HG02571 (cell line): ENCODE data around the gene CLASP2.
A peak's percentile ranks its signal among the peaks of the same experiment; 100 is the strongest.
"Not testable (repeated sequence)": the region's sequence is repeated elsewhere in the genome, so short reads cannot be mapped to it uniquely, and the experiment has no call there.

Experiments
- ATAC-seq: cut with Tn5 transposase; IDR thresholded peaks from one replicate; pipeline ENCODE4 v1.9.1; 2021; ENCODE audit warnings: mild to moderate bottlenecking, moderate library complexity; ENCODE audit not compliant: unreplicated experiment

Gene CLASP2

DNA sequence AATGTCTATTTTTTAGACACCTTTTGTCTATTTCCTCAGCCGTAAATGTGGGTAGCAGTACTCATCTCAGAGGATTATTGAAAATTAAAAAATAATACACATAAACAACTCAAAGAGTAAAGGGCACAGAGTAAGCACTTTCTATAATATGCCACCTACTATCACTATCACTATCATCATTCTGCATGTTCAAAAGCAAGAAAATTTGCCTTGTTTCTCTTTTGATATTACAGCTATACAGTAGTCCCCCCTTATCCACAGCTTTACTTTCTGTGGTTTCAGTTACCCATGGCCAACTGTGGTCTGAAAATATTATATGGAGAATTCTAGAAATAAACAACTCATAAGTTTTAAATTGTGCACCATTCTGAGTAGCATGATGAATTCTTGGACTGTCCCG is 27.7 kb downstream of the CLASP2 start:
- no peak for ATAC-seq

DNA sequence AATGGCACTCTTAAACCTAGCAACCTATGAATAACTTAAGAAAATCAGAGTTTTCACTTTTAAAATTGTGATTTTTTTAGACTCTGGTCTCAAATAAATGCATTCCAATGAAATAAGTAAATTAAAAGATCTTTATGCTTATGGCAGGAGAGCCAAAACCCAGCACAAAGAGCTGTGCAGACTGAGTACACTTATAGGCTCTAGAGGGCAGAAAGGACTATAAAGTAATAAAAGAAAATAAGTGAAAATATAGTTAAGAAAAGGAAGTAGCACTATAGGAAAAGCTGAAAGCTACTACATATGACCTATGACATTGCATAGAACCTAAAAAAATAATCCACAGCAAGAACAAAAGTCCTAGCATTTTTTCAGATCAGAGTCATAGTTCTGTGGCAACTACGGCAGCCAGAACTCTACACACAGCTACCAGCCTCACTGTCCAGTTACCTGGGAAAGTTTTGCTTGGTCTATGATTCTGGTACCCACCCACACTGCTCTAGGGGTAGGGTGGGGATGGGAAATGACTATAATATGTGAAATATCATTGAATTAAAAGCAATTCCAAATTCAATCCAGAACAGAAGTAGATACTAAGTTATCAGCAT is 30.5 kb downstream of the CLASP2 start:
- ATAC-seq: no peak

DNA sequence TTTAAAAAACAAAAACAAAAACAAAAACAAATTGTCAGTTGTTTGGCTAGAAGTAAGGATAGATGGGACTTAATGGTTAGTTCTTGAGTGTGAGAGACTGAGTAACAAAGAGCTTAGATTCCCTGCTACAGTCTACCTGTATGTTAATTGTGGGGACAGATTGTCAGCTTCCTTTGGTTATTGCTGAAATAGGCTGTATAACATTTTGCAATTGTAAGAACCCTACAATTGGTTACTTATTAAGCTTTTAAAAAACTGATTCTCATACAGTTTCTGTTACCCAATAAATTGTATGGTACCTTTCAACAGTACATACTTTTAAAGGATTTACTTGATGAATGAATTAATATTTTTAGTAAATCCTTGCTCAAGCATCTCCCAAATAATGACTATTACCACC is 35.3 kb downstream of the CLASP2 start:
- ATAC-seq: no peak

DNA sequence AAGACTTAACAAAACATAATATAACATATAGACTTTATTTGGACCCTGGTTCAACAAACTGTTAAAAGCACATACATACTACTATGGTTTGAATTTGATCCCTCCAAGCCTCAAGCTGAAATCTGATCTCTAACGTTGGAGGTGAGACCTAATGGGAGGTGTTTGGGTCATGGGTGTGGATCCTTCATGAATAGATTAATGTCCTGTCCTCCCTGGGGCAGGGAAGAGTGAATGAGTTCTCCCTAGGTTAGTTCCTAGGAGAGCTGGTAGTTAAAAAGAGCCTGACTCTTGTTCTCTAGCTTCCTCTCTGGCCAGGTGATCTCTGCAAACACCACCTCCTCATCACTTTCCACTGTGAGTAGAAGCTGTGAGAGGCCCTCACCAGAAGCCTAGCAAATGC is 36.4 kb downstream of the CLASP2 start:
- no peak for ATAC-seq

DNA sequence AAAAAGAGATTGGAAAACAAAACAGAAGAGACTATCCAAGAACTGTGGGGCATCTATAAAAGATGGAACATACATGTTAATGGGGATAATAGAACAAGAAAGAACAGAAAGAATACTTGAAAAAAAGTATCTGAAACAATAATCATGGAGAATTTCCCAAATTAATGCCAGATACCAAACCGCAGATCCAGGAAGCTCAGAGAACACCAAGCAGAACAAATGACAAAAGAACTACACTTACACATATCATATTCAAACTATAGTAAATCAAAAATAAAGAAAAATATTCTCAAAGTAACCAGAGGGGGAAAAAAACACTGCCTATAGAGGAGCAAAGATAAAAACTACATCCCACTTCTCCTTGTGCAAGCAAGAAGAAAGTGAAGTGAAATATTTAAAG is 40.0 kb downstream of the CLASP2 start:
- ATAC-seq: no peak

DNA sequence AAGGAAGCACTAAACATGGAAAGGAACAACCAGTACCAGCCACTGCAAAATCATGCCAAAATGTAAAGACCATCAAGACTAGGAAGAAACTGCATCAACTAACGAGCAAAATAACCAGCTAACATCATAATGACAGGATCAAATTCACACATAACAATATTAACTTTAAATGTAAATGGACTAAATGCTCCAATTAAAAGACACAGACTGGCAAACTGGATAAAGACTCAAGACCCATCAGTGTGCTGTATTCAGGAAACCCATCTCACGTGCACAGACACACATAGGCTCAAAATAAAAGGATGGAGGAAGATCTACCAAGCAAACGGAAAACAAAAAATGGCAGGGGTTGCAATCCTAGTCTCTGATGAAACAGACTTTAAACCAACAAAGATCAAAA is 44.6 kb downstream of the CLASP2 start:
- ATAC-seq: not testable (repeated sequence)

DNA sequence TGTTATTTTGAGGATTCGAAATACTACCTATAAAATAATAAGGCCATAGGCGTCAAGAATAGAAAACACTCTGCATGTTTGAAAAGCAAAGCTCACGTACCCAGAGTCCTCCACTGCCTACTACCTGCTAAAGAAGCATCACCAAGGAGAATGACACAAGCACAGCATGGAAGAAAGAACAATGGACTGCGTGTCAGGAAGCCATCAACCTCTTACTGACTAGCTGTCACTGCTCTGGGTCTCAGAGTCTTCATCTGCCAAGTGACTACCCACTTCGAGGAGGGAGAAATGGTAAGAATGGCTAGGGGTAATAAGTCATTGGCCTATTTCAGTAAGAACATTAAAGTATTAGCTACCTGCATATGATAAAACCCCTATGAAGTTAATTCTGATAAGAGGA is 49.4 kb downstream of the CLASP2 start:
- no peak for ATAC-seq

DNA sequence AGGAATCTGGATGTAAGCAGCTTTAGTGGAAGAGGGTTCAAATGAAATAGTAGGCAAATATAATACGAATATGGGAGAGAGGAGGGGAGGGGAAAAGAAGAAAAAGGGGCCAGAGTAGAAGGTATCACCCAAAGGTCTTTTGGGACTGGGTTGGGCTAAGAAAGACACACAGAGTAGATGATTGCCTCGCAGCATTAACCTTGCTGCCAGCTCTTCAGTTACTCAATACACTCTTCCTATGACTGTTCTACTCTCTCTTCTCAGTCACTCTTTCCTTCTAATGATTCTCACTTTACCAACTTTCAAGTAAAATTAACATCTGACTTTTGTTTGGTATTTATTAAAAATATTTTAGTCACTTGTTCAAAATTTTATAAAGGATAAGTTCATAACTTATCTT is 52.8 kb downstream of the CLASP2 start:
- ATAC-seq: no peak

DNA sequence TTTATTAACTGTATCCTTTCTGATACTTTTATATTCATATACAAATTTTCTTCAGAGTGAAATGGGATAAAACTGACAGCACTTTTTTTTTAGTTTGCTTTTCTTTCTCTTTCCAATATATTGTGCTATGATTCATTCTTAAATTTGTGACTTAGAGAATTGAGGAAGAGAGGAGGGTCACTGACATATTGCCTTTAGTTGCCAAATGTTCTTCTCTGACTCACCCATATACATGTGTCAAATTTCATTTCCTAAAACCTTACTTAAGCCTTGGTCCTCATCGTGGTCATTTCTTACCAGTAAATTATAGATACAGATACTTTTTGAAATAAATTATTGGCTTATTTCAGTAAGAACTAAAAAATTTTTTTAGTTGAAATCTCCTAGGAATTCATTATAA is 53.9 kb downstream of the CLASP2 start:
- no peak for ATAC-seq

DNA sequence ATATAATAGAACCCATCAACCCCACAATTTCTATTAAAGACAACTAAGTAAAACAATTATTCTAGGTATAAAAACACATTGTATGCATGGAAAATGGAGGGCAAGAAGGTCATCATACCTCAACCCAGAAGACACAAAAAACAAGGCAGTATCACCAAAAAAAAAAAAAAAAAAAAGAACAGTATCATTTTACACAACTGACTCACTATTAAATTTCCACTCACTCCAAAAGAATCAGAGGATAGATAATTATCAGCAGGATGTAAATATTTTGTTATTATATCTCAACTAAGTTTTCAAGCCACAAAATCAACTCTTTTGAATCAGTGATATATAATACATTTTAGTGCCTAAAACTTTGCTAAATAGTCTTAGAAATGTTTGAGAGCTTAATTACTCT is 55.0 kb downstream of the CLASP2 start:
- ATAC-seq: no peak

DNA sequence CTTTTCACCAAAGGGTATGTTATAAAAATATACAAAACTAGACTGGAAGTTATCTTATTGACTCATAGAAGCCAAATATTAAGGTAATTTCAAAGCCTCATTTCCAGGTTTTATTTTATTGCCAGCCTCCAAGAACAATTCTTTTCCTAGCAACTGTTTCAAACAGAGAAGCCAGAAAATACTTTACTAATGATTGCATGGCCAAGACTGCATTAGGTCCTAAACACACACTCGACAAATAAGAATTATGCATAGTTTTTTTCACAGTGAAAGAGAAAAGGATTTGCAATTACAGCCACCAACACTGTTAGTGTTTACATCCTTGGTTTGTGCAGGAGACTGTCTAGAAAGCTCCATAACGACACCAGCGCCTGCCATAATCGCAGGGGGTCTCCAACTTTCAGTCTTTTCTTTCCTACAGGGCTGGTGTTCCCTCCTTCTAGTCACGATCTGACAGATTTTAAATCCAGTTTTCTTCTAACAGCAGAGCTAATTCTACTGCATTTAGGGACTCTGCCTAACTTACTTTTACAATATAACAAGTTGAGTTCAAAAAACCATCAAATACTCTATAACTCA is 58.1 kb downstream of the CLASP2 start:
- ATAC-seq: no peak

DNA sequence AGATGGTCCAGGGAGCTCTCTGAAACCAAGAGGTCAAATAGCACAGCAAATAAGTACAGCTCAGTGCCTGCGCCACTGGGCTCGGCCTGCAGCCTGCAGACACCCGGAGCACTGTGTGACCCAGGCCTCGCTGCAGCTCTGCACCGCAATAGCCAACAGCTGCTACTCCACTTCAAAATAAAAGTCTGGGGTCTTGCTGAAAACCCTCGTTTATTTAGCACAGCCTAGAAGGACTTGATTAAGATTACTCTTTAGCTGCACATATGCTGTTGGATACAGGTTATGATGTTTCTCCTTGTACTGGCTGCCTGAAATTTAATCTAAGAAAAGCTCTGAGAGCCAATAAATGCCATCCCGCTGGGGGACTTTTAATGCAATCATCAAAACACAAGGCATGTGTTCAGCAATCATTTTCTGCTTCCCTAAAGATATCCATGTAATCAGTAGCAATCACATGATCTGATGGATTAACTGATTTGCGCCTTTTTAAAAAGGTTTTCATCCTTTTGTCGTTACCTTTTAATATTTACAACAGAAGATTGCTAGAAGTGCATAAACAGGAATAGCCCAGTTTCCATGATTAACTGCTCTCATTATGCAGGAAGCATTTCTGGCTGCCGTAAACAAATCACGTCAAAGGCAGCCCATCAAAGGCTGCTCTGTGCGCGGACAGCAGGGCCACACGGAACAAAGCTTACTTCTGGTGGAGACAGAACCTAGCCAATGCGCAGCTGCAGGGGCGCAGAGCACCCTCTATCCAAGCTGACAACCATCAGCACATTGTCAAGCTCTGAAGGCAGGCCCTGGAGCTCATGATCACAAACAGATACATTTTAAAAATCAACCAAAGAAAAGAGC is 58.8 kb downstream of the CLASP2 start:
- peak; percentile 80 for ATAC-seq

DNA sequence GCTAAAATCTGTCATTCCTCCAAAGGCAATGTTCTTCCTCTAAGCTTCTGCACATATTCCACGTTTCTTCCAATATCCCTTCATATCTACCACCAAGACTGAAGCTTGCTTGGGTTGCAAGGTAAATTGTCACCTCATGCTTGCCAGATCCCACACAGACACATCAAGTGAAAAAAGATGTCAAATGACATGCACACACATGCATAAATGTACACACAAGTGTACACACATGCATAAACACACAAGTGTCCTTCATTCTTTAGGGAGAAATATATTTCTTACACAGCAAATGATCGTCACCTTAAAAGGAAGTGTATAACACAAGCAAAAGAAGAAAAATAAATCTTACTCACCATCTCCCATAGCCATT is 59.4 kb downstream of the CLASP2 start:
- no peak for ATAC-seq

DNA sequence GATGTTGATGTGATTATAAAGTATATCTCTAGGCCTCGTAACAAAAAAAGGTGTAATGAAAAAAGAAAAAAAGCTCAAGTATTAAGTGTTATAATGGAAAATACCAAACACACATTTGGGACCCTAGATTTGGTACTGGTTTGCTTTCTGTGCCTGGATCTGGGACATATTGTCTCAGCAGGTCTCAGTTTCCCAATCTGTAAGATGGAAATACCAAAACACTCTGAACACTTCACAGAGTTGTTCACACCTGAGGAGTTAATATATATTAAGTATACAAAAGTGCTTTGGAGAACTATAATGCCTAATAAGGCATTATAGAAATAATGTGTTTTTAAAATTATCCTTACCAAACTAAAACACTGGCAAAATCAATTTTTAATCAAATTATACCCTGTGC is 60.0 kb downstream of the CLASP2 start:
- ATAC-seq: no peak

DNA sequence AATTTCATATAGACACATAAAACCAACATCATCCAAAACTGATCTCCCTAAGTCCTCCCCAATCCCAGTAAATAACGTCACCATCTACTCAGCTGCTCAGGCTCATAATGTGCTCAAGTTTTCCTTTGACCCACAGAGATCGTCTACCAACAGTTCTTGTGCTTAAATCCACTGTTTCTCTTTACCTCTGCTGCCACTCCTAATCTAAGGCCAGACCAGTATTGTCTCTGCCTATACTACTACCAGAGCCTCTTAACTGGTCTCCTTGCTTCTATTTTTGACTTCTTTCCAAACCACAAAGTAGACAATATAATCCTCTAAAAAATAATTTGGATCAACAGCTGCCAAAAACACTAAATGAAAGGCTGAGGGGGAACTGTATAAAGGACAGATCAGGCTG is 65.3 kb downstream of the CLASP2 start:
- no peak for ATAC-seq

DNA sequence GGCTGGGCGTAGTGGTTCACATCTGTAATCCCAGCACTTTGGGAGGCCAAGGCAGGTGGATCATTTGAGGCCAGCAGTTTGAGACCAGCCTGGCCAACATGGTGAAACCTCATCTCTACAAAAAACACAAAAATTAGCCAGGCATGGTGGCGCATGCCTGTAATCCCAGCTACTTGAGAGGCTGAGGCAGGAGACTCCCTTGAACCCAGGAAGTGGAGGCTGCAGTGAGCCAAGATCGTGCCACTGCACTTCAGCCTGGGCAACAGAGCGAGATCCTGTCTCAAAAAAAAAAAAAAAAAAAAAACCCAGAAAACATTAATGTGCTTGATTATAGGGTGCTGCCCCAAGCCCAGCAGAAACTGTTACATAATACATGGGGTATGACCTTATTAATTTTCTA is 67.0 kb downstream of the CLASP2 start:
- ATAC-seq: not testable (repeated sequence)

DNA sequence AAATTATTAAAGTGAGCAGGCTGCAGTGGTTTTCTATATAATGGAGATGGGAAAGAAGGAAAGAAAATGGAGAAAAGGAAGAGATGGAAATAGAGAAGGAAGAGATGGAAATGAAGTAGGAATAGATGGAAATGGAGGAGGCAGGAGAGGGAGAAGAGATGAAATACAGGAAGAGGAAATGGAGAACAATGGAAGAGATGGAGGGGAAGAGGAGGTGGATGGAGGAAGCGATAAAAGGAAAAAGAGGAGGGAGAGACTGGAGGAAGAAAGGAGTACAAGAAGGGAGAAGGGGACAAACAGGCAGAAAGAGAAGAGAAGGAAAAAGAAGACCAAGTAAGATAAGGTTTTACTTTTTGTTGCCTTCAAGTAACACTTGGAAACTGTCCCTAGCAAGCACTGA is 67.6 kb downstream of the CLASP2 start:
- no peak for ATAC-seq

DNA sequence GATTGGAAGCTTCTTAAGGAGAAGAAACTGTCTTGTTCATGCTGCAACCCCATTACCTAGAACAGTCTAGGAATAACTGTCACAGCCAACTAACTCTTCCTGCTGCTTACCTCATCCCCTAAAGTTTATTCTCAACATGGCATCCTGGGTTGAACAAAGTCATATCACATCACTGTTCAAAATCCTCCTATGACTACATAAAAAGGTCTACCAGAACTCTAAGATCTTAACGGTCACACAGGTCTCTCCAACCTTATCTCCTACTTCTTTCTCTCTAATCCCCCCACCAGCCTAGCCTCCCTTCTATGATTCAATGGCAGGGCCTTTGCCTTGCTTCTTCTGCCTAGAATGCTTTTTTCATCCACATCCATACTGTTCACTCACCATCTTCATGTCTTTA is 69.3 kb downstream of the CLASP2 start:
- ATAC-seq: no peak

DNA sequence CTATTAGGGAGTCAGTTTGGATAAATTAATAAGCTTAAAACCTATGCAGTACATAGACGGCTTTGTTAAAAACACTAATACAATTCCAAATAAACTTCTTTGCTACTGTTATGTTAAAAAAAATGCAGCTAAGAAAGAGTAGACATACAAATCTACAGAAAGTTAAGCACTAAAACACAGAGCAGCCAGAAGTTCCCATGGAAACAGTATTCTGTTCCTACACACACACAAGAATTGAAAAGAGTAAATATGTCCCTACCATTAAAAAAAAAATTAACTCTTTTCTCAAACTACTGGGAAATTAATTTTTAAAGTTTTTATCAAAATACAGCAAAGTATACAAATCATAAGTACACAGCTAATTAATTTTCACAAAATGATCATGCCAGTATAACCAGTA is 71.6 kb downstream of the CLASP2 start:
- ATAC-seq: no peak

DNA sequence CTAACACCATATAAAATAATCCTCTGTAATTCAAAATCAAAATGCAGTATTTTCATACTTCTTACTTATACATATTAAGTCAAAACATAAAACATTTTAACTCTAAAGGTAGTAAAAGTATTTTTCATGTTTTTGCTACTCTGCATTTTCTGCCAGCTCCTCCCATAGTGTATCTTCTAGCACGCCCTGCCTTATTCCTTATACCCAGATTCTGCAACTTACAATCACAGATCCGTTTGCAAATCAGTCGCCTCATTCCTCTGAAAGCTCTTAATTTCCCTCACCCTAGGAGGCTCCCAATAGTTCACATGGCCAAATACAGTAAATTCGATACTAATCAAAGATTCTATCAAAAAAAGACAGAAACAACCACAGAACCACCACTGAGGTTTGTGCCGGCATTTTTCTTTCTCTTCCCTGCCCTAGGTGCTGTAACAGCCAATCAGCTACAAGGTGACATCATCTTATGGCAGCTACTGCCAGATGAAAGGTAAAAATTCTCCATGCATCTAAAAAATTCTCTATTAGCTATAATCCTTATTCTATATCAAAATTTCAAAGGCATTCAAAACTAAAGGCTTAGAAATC is 72.9 kb downstream of the CLASP2 start:
- no peak for ATAC-seq

DNA sequence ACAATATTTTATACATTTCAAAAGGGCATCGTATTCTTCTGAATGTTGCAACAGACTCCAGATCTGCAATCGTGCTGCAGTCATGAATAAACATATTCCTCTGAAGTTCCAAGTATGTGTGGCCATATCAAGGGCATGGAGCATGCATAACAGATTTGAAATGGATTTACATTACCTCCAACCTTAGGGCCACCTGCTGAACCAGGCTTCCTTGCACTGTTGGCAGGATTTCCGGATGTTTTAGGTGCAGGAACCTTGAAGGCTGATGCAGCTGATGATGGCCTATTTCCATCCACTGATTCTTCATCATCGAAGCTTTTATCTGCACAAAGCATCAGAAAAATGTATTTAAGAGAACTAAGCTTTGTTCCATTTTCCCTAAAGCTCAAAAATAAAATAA is 73.5 kb downstream of the CLASP2 start:
- ATAC-seq: no peak

DNA sequence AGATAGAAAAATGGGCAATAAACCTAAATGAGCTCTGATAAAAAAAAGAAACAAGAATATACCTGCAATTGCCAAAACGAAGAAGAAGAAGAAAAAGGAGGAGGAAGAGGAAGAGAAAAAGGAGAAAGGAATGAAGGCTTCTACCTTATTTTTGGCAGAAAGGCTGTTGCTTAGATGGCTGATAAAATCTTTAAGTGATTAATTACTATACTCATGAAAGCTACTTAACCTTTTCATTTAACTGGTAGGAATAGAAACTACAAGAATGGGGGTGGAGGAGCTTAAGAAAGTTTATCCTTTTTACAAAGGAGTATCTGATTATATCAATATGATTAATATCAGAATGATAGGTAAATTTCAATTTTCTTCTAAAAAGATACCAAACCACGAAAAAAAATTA is 75.2 kb downstream of the CLASP2 start:
- ATAC-seq: no peak
